HG03457 (cell line): Measurements from ENCODE around the gene GRM2.
"Not testable (repeated sequence)": the region's sequence is repeated elsewhere in the genome, so short reads cannot be mapped to it uniquely, and the experiment has no call there.

Source experiments
- ATAC-seq: cut with Tn5 transposase; IDR thresholded peaks from one replicate; pipeline ENCODE4 v1.9.1; 2021; ENCODE audit warnings: moderate number of reproducible peaks; ENCODE audit not compliant: unreplicated experiment

GRM2 gene

DNA sequence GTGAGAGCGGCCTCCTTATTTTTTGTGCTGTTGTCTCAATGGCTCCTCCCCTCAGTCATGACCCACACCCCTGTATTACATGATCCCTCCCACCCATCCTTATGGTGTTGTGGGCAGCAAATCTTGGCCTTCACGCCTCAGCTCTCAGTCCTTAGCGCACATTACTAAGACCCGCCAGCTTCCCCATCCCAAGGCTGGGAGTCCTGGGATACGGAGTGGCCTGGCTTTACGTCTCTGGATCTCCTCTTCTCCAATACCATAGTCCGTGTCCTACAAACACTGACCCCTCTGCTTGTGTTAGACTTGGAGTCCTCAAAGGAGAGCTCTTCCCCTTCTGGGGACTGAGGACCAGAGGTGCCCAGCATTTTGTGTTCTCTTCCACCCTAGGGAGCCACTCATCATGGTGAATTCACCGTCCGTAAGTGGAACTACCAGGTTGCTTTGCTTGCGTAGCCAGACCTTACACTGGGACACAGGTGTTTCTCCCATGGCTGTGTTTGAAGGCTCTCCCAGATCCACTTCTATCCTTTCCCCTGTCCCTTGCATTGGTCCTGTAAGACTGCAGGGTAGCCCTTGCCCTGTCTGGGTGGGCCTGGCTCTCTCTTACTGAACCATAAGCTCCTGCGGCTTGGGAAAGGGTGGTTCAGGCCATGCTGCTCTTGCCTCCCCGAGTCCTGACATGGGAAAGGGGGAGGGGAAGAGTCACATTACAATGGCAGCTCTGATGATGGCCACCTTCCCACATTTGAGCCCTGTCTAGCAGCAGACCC is 13.6 kb downstream of the GRM2 start:
- no peak for ATAC-seq

DNA sequence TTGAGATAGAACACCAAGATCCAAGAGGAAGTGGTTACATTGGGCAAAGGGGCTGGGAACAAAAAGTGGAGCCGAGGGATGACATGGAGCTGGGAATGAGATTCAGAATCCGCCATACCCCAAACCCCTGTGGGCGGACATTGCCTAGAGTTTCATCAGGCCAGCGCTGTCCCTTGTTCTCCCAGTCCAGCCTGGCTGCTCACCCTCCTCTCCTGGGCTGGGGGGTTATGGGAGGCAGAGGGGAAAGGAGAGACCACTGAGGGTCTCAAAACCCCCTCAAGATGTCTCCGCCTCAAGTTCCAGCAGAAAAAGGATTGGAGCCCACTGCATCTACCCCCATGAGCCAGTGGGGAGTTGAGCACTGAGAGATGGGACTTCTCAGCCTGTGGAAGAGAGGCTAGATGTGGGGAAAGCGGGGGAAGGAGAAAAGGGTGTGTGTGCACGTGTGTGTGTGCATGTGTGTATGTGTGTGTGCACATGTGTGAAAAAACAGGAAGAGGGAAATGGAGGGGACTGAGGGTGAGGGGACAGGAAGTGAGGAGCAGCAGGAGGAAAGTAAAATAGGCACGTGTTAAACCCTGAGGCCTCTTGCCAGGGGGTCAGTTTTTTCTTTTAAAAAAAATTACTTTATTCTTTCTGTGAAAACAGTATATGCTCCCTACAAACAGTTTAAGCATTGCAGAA is 14.3 kb downstream of the GRM2 start:
- ATAC-seq = no peak

DNA sequence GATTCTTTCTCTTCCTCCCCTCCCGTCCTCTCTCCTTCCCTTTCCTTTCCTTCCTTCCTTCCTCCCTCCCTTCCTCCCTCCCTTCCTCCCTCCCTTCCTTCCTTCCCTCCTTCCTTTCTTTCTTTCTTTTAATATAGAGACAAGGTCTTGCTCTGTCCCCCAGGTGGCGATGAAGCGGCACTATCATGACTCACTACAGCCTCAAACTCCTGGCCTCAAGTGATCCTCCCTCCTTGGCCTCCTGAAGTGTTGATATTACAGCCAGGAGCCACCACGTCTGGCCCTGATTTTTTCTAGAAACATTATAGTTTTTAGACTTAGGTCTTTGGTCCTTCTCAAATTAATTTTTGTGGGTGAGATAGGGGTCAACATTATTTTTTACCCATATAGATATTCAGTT is 15.5 kb downstream of the GRM2 start:
- no peak for ATAC-seq

DNA sequence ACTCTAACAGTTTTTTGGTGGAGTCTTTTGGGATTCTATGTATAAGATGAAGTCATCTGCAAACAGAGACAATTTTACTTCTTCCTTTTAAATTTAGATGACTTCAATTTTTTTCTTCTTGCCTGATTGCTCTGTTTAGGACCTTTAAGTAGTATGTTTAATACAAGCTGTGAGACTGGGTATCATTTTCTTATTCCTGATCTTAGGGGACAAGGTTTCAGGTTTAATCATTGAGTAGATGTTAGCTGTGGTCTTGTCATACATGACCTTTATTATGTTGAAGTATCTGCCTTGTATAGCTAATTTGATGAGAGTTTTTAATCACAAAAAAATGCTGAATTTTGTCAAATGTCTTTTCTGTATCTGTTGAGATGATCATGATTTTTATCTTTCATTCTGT is 20.6 kb downstream of the GRM2 start:
- no peak for ATAC-seq

DNA sequence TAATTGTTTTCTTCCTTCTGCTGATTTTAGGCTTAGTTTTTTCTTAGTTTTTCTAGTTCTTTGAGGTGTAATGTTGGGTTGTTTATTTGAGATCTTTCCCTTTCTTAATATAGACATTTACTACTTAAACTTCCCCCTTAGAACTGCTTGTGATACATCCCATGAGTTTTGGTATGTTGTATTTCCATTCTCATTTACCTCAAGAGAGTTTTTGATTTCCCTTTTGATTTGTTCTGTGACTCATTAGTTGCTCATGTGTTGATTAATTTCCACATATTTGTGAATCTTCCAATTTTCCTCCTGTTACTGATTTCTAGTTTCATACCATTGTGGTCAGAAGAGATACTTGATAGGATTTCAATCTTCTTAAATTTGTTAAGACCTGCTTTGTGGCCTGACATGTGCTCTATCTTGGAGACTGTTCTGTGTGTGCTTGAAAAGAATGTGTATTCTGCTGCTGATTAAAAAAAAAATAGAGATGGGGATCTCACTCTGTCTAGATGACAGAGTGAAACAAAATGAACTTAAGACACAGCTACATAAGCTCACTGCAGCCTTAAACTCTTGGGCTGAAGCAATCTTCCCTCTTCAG is 22.3 kb downstream of the GRM2 start:
- ATAC-seq = no peak

DNA sequence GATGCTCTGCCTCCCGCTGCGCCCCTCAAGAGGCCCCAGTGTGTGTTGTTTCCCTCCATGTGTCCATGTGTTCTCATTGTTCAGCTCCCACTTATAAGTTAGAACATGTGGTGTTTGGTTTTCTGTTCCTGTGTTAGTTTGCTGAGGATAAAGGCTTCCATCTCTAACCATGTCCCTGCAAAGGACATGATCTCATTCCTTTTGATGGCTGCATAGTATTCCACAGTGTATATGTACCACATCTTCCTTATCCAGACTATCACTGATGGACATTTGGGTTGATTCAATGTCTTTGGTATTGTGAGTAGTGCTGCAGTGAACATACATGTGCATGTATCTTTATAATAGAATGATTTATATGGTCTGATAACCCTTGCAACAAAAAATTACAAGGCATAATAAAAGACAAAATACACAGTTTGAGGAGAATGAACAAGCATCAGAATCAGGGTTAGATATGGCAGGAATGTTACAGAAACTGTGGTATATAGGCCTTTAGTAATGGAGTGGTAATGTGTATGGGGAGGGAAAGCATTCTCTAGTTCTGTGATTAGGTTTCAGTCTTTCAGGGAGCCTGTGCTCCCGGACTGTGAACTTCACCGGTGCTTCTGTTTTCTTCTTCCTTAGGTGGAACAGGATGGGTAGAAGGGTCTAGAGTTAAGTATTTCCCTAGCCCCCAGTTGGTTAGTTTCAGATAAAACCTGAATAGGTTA is 27.1 kb downstream of the GRM2 start:
- no peak for ATAC-seq

DNA sequence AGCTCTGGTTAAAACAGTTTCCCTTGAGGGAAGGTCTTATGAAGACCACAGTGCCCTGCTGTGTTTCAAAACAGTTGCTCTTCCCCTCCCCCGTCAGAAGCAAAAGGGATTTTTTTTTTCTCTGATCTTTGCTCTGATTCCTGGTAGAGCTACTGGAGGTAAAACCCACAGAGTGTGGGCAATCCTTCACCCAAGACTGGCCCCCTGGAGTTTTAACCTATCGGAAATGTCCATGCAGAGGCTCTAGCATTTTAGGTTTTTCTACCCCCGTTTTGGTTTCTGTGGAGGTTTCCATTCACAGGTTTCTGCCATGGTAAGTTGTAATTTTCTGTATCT is 27.7 kb downstream of the GRM2 start:
- ATAC-seq = no peak

DNA sequence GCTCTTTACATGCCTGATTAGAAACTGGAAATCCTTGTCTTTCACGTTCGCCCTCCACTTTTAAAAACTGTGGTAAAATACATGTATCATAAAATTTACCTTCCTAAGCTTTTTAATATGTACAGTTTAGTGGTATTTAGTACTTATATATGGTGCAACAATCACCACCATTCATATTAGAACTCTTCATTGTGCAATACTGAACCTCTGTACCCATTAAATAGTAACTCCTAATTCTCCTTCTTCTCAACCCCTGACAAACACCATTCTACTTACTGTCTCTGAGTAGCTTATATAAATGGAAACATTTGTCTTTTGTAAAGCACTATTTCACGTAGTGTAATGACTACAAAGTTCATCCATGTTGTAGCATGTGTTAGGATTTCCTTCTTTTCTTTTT is 28.2 kb downstream of the GRM2 start:
- ATAC-seq = no peak

DNA sequence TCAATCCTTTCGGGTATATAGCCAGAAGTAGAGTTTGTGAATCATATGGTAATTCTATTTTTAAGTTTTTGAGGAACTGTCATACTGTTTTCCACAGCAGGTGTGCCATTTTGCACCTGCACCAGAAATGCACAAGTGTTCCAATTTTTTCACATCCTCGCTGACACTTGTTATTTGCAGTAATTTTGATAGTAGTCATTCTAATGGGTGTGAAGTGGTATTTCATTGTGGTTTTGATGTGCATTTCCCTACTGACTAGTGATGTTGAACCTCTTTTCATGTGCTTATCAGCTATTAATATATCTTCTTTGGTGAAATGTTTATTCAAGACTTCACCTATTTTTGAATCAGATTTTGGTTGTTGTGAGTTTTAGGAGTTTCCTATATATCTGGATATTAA is 29.1 kb downstream of the GRM2 start:
- ATAC-seq = no peak

DNA sequence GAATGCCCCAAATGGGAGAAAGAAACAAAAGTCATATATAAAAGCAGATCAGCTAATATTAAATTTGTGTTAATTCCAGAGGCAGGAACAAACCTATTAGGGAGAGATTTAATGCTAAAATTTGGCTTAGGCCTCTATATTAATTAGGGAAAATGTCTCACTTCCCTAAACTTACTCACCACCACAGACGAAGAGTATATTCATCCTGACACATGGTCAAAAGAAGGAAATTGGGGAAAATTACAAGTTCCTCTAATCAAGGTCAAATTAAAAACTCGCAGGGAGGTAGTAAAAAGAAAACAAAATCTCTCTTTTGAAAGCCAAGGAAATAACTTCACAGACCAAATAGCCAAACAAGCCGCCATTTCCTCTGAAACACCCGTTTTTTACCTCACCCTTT is 32.2 kb downstream of the GRM2 start:
- ATAC-seq = no peak

DNA sequence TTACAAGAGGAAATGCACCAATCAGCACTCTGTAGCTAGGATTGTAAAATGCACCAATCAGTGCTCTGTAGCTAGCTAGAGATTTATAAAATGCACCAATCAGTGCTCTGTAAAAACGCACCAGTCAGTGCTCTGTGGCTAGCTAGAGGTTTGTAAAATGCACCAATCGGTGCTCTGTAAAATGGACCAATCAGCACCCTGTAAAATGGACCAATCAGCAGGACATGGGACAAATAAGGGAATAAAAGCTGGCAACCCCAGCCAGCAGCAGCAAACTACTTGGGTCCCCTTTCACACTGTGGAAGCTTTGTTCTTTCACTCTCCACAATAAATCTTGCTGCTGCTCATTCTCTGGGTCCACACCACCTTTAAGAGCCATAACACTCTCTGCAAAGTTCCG is 35.5 kb downstream of the GRM2 start:
- not testable (repeated sequence) for ATAC-seq

DNA sequence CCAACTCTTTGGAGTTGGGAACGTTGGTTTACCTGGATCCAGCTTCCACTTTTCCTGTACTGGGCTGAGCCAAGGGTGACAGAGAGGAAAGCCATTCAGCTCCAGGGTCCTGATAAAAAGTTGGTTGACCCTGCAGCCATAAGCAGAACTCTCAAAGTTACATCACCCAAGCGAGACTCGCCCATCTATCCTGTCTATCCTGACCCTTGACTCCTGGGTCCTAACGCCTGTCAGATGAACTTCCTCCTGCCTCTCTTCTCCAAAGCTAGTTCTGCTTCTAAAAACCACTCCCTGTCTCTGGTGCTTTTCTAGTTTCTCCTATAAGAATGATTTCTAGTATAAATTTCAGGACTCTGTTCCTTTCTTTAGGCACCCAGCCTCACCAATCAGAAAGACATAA is 36.1 kb downstream of the GRM2 start:
- not testable (repeated sequence) for ATAC-seq

DNA sequence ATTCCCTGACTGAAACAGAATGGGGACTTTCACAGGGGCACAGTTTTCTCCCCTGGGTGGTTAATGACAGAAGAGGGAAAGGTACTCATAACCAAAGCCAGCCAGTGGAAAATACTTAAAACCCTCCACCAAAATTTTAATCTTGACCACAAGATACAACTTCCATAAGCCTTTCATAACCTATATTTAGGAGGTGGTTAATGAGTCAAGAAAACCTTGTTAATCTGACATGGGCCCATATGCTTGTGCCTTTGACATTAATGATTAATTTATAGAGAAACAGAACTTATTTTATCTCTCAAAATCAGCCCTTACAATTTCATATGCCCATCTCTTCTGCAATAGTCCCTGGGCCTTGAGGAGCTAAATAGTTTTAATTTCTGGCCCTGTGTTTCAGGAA is 41.0 kb downstream of the GRM2 start:
- ATAC-seq = no peak

DNA sequence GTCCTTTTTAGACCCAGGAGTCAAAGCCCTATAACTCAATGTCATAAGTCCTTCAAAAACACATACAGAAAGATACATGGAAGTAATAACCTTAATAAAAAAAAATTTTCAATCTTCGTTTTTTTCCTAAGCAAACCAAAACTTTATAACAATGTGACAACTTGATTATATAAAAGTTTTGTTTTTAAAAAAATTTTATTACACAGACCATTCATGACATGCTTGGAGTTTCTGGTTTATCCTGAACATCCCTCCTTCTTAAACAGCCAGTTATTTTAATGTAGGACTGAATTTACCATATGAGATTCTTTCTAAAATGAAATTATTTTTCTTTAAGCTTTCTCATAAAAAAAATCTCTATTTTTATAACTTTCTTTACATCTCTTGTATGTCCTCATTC is 41.5 kb downstream of the GRM2 start:
- no peak for ATAC-seq

DNA sequence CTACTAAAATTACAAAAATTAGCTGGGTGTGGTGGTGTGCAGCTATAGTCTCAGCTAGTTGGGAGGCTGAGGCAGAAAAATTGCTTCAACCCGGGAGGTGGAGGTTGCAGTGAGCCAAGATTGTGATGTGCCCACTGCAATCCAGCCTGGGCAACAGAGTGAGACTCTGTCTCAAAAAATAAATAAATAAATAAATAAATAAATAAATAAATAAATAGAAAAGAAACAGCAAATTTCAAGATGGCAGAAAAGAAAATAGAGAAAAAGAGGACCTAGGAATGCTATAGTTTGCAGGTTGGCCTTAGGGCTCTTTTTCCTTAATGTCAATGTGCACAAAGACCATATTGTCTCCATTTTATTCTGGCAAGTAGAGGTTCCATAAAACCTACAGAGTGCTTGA is 44.0 kb downstream of the GRM2 start:
- no peak for ATAC-seq

DNA sequence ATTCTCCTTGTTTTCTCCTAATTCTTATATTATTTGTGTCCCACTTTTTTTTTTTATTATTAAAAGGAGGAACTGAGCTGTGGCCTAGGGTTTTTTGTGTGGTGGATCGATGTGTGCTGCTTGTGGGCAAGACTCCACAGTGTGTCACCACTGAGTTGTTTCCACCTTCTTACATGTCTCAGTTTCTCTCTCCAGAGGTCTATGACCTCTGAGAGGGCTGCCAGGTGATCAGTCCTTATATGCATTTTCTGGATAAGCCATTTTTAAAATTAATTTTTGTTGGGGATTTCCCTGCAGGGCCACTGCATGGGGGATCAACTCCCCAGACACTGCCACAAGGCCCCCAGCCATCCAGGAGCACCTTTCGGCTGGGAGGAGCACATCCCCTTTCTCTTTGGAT is 44.4 kb downstream of the GRM2 start:
- ATAC-seq = no peak

DNA sequence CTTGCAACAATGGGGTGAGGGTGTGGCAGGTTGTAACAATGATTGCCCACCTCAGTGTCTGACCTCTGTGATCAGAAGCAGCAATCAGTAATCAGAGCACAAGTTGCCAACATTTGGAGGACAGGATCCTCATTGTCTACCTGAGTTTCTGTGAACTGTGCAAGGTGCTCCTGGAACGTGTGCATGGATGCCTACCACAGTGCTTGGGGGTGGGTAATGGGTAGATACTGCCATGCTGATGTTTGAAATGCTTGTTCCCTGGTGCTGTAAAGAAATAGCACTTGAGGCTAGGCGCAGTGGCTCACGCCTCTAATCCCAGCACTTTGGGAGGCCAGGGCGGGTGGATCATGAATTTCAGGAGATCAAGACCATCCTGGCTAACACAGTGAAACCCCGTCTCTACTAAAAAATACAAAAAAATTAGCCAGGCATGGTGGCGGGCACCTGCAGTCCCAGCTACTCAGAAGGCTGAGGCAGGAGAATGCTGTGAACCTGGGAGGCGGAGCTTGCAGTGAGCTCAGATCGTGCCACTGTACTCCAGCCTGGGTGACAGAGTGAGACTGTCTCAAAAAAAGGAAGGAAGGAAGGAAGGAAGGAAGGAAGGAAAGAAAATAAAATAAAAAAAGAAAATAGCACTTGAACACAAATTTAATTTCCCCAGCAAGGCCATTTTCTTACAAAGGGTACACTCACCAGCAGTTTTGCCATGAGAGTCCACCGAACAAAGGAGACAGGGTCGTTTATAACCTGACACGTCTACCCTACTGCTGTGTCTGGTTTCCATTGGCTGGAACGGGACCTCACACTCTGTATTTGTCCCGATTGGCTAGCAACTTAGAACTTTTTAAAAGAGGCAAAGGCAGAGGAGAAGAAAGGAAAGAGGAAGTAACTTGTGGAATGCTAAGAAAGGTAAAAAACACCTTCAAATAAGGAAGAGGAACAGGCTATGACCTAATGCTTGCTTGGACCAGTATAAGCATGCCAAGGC is 47.2 kb downstream of the GRM2 start:
- ATAC-seq = not testable (repeated sequence)

DNA sequence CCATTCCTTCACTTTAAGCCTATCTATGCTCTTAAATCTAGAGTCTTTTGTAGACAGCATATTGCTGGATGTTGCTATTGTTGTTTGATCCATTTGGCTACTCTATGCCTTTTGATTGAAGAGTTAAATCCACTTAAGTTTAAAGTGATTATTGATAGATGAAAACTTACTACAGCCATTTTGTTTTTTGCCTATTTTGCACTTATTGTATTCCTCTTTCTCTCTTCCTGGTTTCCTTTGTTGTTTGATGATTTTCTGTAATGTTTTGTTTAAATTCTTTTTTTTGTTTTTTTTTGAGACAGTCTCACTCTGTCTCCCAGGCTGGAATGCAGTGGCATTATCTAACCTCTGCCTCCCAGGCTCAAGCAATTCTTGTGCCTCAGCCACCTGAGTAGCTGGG is 52.3 kb downstream of the GRM2 start:
- ATAC-seq = no peak
